Esophagus squamous epithelium (tissue), 4 donors: ENCODE measurements around the gene CFAP43.

Experiments used
- POLR2A ChIP-seq, 4 donors: fragments of 450-650 bp; IDR thresholded peaks; one replicate each; pipeline ENCODE4 v1.6.1; 2017; ENCODE audit warnings: antibody characterized with exemption in 4 of 4, mild to moderate bottlenecking in 4 of 4, moderate library complexity in 3 of 4
- TF ChIP-seq, protein P1 (sequence below), 6 experiments: fragments of 450-650 bp in 4 of 6; fragments of 200-600 bp in 2 of 6; sonication (generic) in 2 of 6; IDR thresholded peaks; one replicate each; pipeline ENCODE4 v1.5.1; 2016 to 2019; ENCODE audit warnings: antibody characterized with exemption in 6 of 6, mild to moderate bottlenecking in 4 of 6, moderate library complexity in 4 of 6

DNA sequence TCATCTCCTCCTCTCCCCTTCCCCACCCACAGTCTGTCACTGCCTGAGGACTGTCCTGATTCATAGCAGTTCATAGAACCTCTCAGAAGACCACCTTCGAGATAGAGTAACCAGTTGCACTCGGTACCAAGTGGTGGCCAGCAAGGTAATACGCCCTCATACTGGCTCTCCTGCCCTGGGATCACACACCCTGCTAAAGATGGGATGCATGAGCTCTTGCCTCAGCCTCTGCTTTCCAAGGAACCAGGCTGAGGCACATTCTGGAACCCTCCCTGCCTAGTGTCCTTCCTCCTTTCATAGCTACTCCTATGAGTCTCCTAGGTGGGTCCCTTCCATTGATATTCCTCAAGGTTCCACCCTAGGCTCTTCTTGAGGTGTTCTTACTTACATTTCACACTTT, 15.5 kb downstream of the CFAP43 start:
- TF ChIP-seq, protein P1, sequence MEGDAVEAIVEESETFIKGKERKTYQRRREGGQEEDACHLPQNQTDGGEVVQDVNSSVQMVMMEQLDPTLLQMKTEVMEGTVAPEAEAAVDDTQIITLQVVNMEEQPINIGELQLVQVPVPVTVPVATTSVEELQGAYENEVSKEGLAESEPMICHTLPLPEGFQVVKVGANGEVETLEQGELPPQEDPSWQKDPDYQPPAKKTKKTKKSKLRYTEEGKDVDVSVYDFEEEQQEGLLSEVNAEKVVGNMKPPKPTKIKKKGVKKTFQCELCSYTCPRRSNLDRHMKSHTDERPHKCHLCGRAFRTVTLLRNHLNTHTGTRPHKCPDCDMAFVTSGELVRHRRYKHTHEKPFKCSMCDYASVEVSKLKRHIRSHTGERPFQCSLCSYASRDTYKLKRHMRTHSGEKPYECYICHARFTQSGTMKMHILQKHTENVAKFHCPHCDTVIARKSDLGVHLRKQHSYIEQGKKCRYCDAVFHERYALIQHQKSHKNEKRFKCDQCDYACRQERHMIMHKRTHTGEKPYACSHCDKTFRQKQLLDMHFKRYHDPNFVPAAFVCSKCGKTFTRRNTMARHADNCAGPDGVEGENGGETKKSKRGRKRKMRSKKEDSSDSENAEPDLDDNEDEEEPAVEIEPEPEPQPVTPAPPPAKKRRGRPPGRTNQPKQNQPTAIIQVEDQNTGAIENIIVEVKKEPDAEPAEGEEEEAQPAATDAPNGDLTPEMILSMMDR (IDR thresholded peaks at IDR 0.05) = no peak
- no peak for TF ChIP-seq POLR2A (IDR thresholded peaks at IDR 0.05)
